CD8-positive, alpha-beta memory T cell (primary cell): ENCODE measurements around the gene FBXW10B. TPM values are rescaled to one million over a fixed set of nuclear protein-coding genes. Genes with fewer than 3 reads are reported as not detected.
"Not testable (repeated sequence)": the region's sequence is repeated elsewhere in the genome, so short reads cannot be mapped to it uniquely, and the experiment has no call there.

Source experiments
- CTCF ChIA-PET: fragments of 350-600 bp; sonication (Branson Sonifier 250); formaldehyde crosslinking; loops from one replicate; lab custom pipeline; 2021; ENCODE audit warnings: antibody characterized with exemption; lab: Charles Lee
- POLR2A ChIA-PET: fragments of 350-600 bp; sonication (Branson Sonifier 250); formaldehyde crosslinking; loops from one replicate; lab custom pipeline; 2021; ENCODE audit warnings: antibody characterized with exemption; lab: Charles Lee
- DNase-seq, 5 donors: peaks; one replicate each; pipeline versions ENCODE4 v3.0.0 to v3.0.0-alpha.2; 2020 to 2022; ENCODE audit warnings: mixed read lengths in 1 of 5
- H3K27ac ChIP-seq: one replicate; pipeline ENCODE4 v1.7.0; 2013; ENCODE audit warnings: low read depth, mild to moderate bottlenecking, low read length, moderate library complexity
- H3K27me3 ChIP-seq: 2 replicates; pipeline ENCODE4 v1.7.0; 2013; ENCODE audit warnings: low read length, mild to moderate bottlenecking; ENCODE audit not compliant: insufficient read depth, poor library complexity, severe bottlenecking
- H3K36me3 ChIP-seq: 2 replicates; pipeline ENCODE4 v1.7.0; 2013; ENCODE audit warnings: mild to moderate bottlenecking, low read length, moderate library complexity; ENCODE audit not compliant: insufficient read depth
- H3K4me1 ChIP-seq: 2 replicates; pipeline ENCODE4 v1.7.0; 2013; ENCODE audit warnings: mild to moderate bottlenecking, low read length, moderate library complexity; ENCODE audit not compliant: insufficient read depth
- H3K4me3 ChIP-seq: 2 replicates; pipeline ENCODE4 v1.7.0; 2013; ENCODE audit warnings: mild to moderate bottlenecking, low read length
- H3K9me3 ChIP-seq: 2 replicates; pipeline ENCODE4 v1.7.0; 2013; ENCODE audit warnings: mild to moderate bottlenecking, low read length
- H3K27ac Mint-ChIP-seq, 8 donors: one replicate each; pipeline ENCODE4 v1.8.0; 2020 to 2021; ENCODE audit warnings: mixed read lengths in 8 of 8, mild to moderate bottlenecking in 6 of 8, inconsistent platforms in 3 of 8, moderate library complexity in 3 of 8
- H3K27me3 Mint-ChIP-seq, 2 donors: one replicate each; pipeline ENCODE4 v1.8.0; 2020 to 2021; ENCODE audit warnings: mixed read lengths in 2 of 2, mild to moderate bottlenecking in 1 of 2, moderate library complexity in 1 of 2
- H3K36me3 Mint-ChIP-seq, 3 donors: one replicate each; pipeline ENCODE4 v1.8.0; 2020 to 2021; ENCODE audit warnings: mixed read lengths in 3 of 3, inconsistent platforms in 1 of 3, mild to moderate bottlenecking in 1 of 3
- H3K4me1 Mint-ChIP-seq, 3 donors: one replicate each; pipeline ENCODE4 v1.8.0; 2020 to 2021; ENCODE audit warnings: mixed read lengths in 3 of 3, inconsistent platforms in 1 of 3, mild to moderate bottlenecking in 1 of 3
- H3K4me3 Mint-ChIP-seq, 7 donors: one replicate each; pipeline ENCODE4 v1.8.0; 2020 to 2021; ENCODE audit warnings: mixed read lengths in 7 of 7, mild to moderate bottlenecking in 6 of 7, moderate library complexity in 4 of 7, inconsistent platforms in 2 of 7
- H3K9me3 Mint-ChIP-seq, 5 donors: one replicate each; pipeline ENCODE4 v1.8.0; 2020 to 2022; ENCODE audit warnings: mixed read lengths in 5 of 5, mild to moderate bottlenecking in 3 of 5, moderate library complexity in 2 of 5, inconsistent platforms in 1 of 5
- polyA plus RNA-seq: library from polyadenylated mRNA; unstranded; fragments of 300-500 nt; fragmentation: Illumina TruSeq; gene quantifications from one replicate; pipeline ENCODE4 v1.2.3, GENCODE V29; 2021
- total RNA-seq, 2 experiments: library from RNA; stranded (reverse); gene quantifications; one replicate each; pipeline ENCODE4 v1.2.3, GENCODE V29; 2021

The FBXW10B gene
- total and polyA plus RNA-seq, 3 experiments from 2014 or later: 0.26 to 0.89 TPM; not detected in 1

DNA sequence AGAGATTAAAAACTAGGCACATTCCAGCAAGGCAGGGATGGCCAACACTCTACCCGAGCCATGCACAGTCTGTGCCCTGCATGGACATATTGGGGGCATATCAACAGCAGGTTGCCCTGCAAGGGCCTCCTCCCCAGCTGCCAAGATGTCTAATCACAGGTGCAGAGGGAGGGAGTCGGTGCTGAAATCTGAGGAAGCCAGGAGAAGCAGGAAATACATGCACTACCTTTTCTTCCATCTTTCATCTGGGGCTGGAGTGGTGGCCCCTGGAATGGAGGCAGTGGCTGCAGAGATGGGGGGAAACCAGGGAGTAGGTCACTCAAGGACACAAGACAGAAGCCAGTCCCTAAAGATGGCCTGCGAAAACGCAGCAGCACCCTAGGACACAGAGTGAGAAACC, 3.8 kb upstream of the FBXW10B start:
- H3K4me3 Mint-ChIP-seq, H3K9me3 Mint-ChIP-seq, H3K27me3 ChIP-seq, H3K36me3 Mint-ChIP-seq, H3K36me3 ChIP-seq, H3K27ac ChIP-seq, POLR2A ChIA-PET, H3K27me3 Mint-ChIP-seq, H3K4me3 ChIP-seq, H3K9me3 ChIP-seq, H3K27ac Mint-ChIP-seq, CTCF ChIA-PET, H3K4me1 ChIP-seq, H3K4me1 Mint-ChIP-seq, DNase-seq: not testable (repeated sequence)

DNA sequence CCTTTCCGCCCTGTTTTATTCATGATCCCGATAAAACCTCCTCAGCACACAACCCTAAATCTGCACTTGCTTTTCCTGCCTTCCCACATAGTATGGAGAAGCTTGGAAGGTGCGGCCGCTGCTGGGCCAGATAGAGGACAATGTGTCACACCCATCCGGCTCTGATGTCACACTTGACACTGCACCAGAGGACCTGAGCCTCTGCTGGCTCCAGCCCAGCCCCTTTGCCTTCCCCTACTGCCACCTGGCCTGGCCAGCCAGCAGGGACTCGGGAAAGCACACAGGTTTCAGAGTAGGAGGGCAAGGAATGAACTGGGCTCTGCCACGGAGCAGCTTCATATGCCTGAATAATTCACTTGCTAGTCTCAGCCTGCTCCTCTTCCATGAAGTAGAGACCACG, 2.6 kb upstream of the FBXW10B start:
- DNase-seq, H3K4me1 Mint-ChIP-seq, H3K36me3 ChIP-seq, H3K4me1 ChIP-seq, H3K9me3 Mint-ChIP-seq, H3K27me3 ChIP-seq, CTCF ChIA-PET, H3K9me3 ChIP-seq, POLR2A ChIA-PET, H3K4me3 ChIP-seq, H3K27ac ChIP-seq, H3K4me3 Mint-ChIP-seq, H3K27ac Mint-ChIP-seq, H3K36me3 Mint-ChIP-seq, H3K27me3 Mint-ChIP-seq: not testable (repeated sequence)

DNA sequence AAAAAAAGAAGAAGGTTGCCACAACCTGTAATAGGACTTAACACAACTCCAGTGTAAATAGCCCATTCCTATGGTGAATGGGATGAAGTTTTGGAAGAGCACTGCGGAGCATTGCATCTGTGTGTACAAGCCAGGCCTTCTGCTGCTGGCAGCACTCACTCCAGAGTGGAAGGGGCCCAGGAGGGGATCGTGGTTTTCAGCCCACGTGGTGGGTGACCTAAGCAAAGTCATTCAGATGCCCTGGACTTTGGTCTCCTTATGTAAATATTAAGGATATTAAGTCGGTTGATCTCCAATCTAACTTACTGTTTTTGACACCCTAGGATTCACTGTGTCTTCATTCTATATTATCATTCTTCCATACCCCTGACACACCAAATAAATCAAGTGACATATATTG, 2.7 kb downstream of the FBXW10B start:
- DNase-seq, H3K27me3 Mint-ChIP-seq, CTCF ChIA-PET, H3K27me3 ChIP-seq, H3K36me3 ChIP-seq, H3K9me3 ChIP-seq, H3K27ac Mint-ChIP-seq, H3K36me3 Mint-ChIP-seq, H3K4me3 Mint-ChIP-seq, H3K9me3 Mint-ChIP-seq, POLR2A ChIA-PET, H3K4me1 Mint-ChIP-seq, H3K4me3 ChIP-seq, H3K4me1 ChIP-seq, H3K27ac ChIP-seq: not testable (repeated sequence)

DNA sequence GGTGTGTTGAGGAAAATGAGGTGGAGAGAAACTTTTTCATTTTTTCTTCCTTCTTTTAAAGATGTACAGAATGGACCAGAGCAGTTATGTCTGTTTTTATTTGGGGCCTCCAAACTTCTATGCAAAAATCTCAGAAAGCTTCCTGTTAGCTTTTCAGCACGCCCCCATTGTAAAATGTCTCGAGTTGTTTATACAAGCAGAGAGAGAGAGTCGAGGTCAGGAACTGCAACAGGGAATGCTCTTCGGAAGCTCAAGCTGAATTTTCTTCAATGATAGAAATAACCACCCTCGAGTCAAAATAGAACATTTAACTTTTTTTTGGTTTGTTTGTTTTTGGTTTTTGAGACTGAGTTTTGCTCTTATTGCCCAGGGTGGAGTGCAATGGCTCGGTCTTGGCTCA, 3.7 kb downstream of the FBXW10B start:
- DNase-seq, H3K4me1 Mint-ChIP-seq, H3K36me3 Mint-ChIP-seq, H3K9me3 ChIP-seq, H3K27ac Mint-ChIP-seq, H3K4me3 ChIP-seq, H3K27ac ChIP-seq, CTCF ChIA-PET, POLR2A ChIA-PET, H3K4me3 Mint-ChIP-seq, H3K9me3 Mint-ChIP-seq, H3K27me3 Mint-ChIP-seq, H3K36me3 ChIP-seq, H3K27me3 ChIP-seq, H3K4me1 ChIP-seq: not testable (repeated sequence)

DNA sequence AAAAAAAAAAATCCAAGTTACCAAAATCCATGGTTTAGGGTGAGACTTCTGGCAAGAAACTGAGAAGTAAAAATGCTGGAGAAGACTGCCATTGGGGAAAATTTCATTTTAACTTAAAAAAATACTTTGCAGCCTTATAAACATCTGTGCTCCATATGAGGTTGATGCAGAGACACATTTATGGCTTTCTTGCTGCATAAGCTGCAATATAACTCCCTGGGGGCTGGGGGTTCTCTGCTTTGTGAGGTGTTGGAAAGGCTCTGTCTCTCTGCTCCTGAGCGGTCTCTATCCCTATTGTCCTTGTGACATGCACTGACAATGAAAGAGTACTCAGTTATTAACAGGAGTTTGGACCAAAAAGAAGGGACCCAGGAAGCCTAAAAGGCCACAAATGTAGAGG, 6.4 kb downstream of the FBXW10B start:
- H3K4me1 Mint-ChIP-seq, POLR2A ChIA-PET: not testable (repeated sequence)

DNA sequence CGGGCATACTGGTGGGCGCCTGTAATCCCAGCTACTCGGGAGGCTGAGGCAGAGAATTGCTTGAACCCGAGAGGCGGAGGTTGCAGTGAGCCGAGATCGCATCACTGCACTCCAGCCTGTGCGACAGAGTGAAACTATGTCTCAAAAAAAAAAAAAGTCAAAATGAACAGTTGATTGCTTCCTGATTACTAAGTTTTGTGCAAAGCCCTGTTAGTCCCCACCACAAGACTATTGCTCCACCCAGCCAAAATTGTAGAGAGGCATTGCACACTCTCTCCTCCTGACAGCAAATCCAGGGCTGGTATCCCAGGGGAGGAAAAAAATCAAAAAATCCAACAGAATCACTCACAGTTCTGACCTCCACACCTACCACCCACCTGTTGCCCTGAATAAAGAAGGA, 26.5 kb downstream of the FBXW10B start:
- H3K27me3 Mint-ChIP-seq, CTCF ChIA-PET, H3K9me3 Mint-ChIP-seq, H3K4me1 ChIP-seq, POLR2A ChIA-PET, H3K27me3 ChIP-seq, H3K36me3 ChIP-seq, H3K9me3 ChIP-seq, H3K4me3 ChIP-seq, DNase-seq, H3K27ac ChIP-seq, H3K36me3 Mint-ChIP-seq: not testable (repeated sequence)
- Mint-ChIP-seq H3K4me3 (peak overlapping the region in 1 of 7 donors; percentile 44), H3K27ac (peak overlapping the region in 1 of 8 donors; percentile 54), H3K4me1 (peaks cover 25 to 38% (median 37%) of the 10 kb centered on the region in 3 donors)

More for the DNA sequence above, 6.4 kb downstream of the FBXW10B start:
- H3K4me1 ChIP-seq, H3K9me3 Mint-ChIP-seq, H3K4me3 Mint-ChIP-seq, H3K27ac ChIP-seq, H3K27ac Mint-ChIP-seq, DNase-seq, H3K36me3 ChIP-seq, H3K9me3 ChIP-seq, H3K36me3 Mint-ChIP-seq, CTCF ChIA-PET, H3K27me3 ChIP-seq, H3K27me3 Mint-ChIP-seq, H3K4me3 ChIP-seq: not testable (repeated sequence)

DNA sequence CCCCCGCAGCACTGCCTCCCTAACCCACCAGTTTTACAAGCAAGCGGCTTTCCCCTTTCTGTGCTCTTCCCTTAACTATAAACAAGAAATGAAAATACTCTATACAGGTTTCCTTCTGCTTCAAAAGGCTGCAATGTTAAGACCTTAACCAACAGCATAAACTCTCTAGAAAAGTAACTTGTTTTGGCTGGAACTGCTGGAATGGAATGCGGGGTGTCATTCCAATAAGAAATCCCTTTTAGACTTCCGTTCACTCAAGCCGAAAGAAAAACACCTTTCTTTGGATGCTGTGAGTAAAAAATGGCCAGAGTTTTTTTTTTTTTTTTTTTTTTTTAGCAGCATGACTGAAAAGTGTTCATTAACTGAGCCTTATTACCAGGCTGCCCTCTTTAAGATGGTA, 27.5 kb downstream of the FBXW10B start:
- H3K27ac ChIP-seq, H3K36me3 Mint-ChIP-seq, H3K4me1 ChIP-seq, H3K36me3 ChIP-seq, CTCF ChIA-PET, H3K27me3 Mint-ChIP-seq, H3K27me3 ChIP-seq, DNase-seq, H3K9me3 Mint-ChIP-seq, H3K4me3 ChIP-seq, POLR2A ChIA-PET, H3K9me3 ChIP-seq: not testable (repeated sequence)
- peak overlapping the region in 2 of 7 donors; percentile 19 to 75 for H3K4me3 Mint-ChIP-seq
- H3K27ac Mint-ChIP-seq: peak overlapping the region in 1 of 8 donors; percentile 35
- peaks cover 27 to 43% (median 42%) of the 10 kb centered on the region in 3 donors for H3K4me1 Mint-ChIP-seq

DNA sequence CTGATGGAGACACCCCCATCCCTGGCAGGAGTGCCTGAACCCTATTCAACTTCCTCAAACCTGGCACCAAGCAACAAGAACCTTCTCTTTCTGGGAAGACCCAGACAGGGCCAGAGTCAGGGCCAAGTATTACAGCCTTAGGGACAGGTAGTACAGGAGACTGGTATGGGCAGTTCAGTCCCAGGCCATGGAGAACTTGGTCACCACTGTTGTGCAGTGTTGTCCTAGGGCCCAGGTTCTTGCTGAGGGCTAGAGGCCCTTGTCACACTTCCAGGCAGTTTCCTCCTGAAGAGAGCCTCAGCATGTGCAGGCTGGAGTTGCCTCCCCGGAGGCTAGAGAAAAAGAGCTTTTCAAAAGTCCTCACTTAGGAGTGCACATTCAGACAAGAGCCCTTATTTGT, 28.7 kb downstream of the FBXW10B start:
- H3K27ac Mint-ChIP-seq: peak overlapping the region in 2 of 8 donors; percentile 35 to 86
- peak overlapping the region in 4 of 7 donors; percentile 19 to 78 (median 63) for H3K4me3 Mint-ChIP-seq
- H3K27me3 Mint-ChIP-seq: not testable (repeated sequence)

More for the DNA sequence above, 28.7 kb downstream of the FBXW10B start:
- H3K9me3 Mint-ChIP-seq, H3K9me3 ChIP-seq, POLR2A ChIA-PET, H3K36me3 ChIP-seq, H3K4me3 ChIP-seq, H3K27me3 ChIP-seq, H3K27ac ChIP-seq, H3K36me3 Mint-ChIP-seq, H3K4me1 ChIP-seq, DNase-seq, CTCF ChIA-PET: not testable (repeated sequence)
- peaks cover 32 to 50% (median 42%) of the 10 kb centered on the region in 3 donors for H3K4me1 Mint-ChIP-seq
